PFSK-1 (cell line): ENCODE results near the gene FADS3.

Source experiments
- FOXP2 ChIP-seq: optimal IDR thresholded peaks from 2 replicates; pipeline ENCODE3; 2011; ENCODE audit warnings: borderline replicate concordance, control low read depth, inconsistent platforms; ENCODE audit not compliant: insufficient read depth; ENCODE audit errors: extremely low read length, extremely low read depth
- POLR2AphosphoS5 ChIP-seq: IDR thresholded peaks from 2 replicates; pipeline ENCODE4 v1.6.1; 2012; ENCODE audit warnings: low read depth, mild to moderate bottlenecking, control low read depth, low read length, moderate library complexity
- REST ChIP-seq, 2 experiments: IDR thresholded peaks; 2 replicates each; pipeline versions ENCODE4 v1.6.1 to v1.8.0; 2011 to 2012; ENCODE audit warnings: low read depth in 2 of 2, low read length in 2 of 2, control low read depth in 1 of 2, inconsistent platforms in 1 of 2, mild to moderate bottlenecking in 1 of 2, moderate library complexity in 1 of 2; ENCODE audit not compliant: insufficient read depth in 1 of 2
- SIN3A ChIP-seq: IDR thresholded peaks from 2 replicates; pipeline ENCODE4 v1.6.1; 2012; ENCODE audit warnings: mild to moderate bottlenecking, low read length, moderate library complexity, borderline replicate concordance; ENCODE audit not compliant: insufficient read depth
- TAF1 ChIP-seq: IDR thresholded peaks from 2 replicates; pipeline ENCODE4 v1.6.1; 2012; ENCODE audit warnings: low read length, control low read depth, borderline replicate concordance; ENCODE audit not compliant: insufficient read depth

The FADS3 gene

GRCh38 chr11:61847914-61848581, 43.3 kb downstream of the FADS3 start:
- TF ChIP-seq REST (IDR thresholded peaks at IDR 0.05; ENCODE audit: insufficient read depth in 1 of 2, low read depth in 2 of 2, low read length in 2 of 2), result no peak
- TF ChIP-seq FOXP2, result no peak
- no peak for TF ChIP-seq POLR2AphosphoS5
- TF ChIP-seq TAF1, result no peak
- TF ChIP-seq SIN3A, result no peak

- no peak for TF ChIP-seq SIN3A
- no peak for TF ChIP-seq POLR2AphosphoS5
- no peak for TF ChIP-seq FOXP2
- TF ChIP-seq TAF1, result no peak
- TF ChIP-seq REST (IDR thresholded peaks at IDR 0.05; ENCODE audit: insufficient read depth in 1 of 2, low read depth in 2 of 2, low read length in 2 of 2), result no peak
Measured at GRCh38 chr11:61846362-61847020, 44.9 kb downstream of the FADS3 start.

GRCh38 chr11:61844909-61845565, 46.3 kb downstream of the FADS3 start:
- TF ChIP-seq POLR2AphosphoS5 (no peak), SIN3A (no peak), REST (IDR thresholded peaks at IDR 0.05; ENCODE audit: insufficient read depth in 1 of 2, low read depth in 2 of 2, low read length in 2 of 2) (no peak), TAF1 (no peak), FOXP2 (no peak)

GRCh38 chr11:61842528-61842820, 48.9 kb downstream of the FADS3 start:
- no peak for TF ChIP-seq POLR2AphosphoS5
- TF ChIP-seq TAF1, result no peak
- TF ChIP-seq SIN3A, result no peak
- TF ChIP-seq FOXP2, result no peak
- TF ChIP-seq REST (IDR thresholded peaks at IDR 0.05; ENCODE audit: insufficient read depth in 1 of 2, low read depth in 2 of 2, low read length in 2 of 2), result no peak
